Muscle of leg (tissue), 11 donors: ENCODE results near the gene VAMP5. TPM values are rescaled to one million over a fixed set of nuclear protein-coding genes. Genes with fewer than 3 reads are reported as not detected.
"Not testable (repeated sequence)": the region's sequence is repeated elsewhere in the genome, so short reads cannot be mapped to it uniquely, and the experiment has no call there.

Experiments
- DNase-seq: peaks from one replicate; pipeline ENCODE4 v3.0.0; 2013
- H3K27ac ChIP-seq: one replicate; pipeline ENCODE4 v1.5.1; 2013; ENCODE audit warnings: mild to moderate bottlenecking, low read length, control low read depth
- H3K27me3 ChIP-seq: one replicate; pipeline ENCODE4 v1.6.1; 2013; ENCODE audit warnings: low read length; ENCODE audit not compliant: control insufficient read depth, insufficient read depth
- H3K36me3 ChIP-seq: one replicate; pipeline ENCODE4 v1.6.1; 2013; ENCODE audit warnings: low read length; ENCODE audit not compliant: control insufficient read depth, insufficient read depth
- H3K4me1 ChIP-seq: one replicate; pipeline ENCODE4 v1.6.1; 2013; ENCODE audit warnings: low read length; ENCODE audit not compliant: control insufficient read depth, insufficient read depth
- H3K4me3 ChIP-seq: one replicate; pipeline ENCODE4 v1.5.1; 2013; ENCODE audit warnings: low read length, control low read depth
- H3K9me3 ChIP-seq: replicated peaks from 2 replicates; pipeline ENCODE4 v1.6.1; 2013; ENCODE audit warnings: low read depth, low read length; ENCODE audit not compliant: control insufficient read depth
- WGBS: methylation state at CpG from one replicate; pipeline ENCODE4 v1.1.5; 2013; ENCODE audit warnings: missing lambda C conversion rate; ENCODE audit not compliant: insufficient coverage; 5-methylcytosine and 5-hydroxymethylcytosine counted together
- polyA plus RNA-seq, 8 donors: library from polyadenylated mRNA; unstranded; fragments of 120-200 nt; gene quantifications; one replicate each; pipeline versions ENCODE4 v1.2.1 to v1.2.3, GENCODE V29; 2013; ENCODE audit warnings: inconsistent platforms in 1 of 8, low replicate concordance in 1 of 8; ENCODE audit not compliant: insufficient read length in 8 of 8, insufficient read depth in 1 of 8
- total RNA-seq: library from RNA; stranded (reverse); fragments of 120-200 nt; gene quantifications from one replicate; pipeline ENCODE4 v1.2.4, GENCODE V29; 2013

Gene VAMP5
- total and polyA plus RNA-seq, 9 donors, result 18.0 to 56.2 (median 40.1) TPM

DNA sequence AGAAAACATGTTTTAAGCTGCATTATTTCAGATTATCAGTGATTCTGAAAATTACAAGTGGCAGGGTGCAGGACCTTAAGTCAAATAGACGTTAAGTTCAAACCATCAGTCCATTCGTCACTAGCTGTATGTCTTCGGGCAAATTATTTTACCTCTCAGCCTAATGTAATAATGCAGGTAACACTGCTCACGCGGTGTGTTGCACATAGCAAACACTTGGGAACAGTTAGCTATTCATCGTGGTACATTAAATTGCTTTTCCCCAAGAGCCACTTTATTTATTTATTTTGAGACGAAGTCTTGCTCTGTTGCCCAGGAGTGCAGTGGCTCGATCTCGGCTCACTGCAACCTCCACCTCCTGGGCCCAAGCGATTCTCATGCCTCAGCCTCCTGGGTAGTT, 35.1 kb upstream of the VAMP5 start:
- no peaks in the 10 kb centered on the region for H3K27me3 ChIP-seq
- H3K27ac ChIP-seq, result no peak overlapping the region
- peaks cover 6% of the 10 kb centered on the region for H3K4me1 ChIP-seq
- H3K36me3 ChIP-seq, result peaks cover 87% of the 10 kb centered on the region
- no peak for DNase-seq
- no peak overlapping the region for H3K4me3 ChIP-seq
- 87% methylated on average over 6 of the region's 10 CpGs for WGBS
- no peaks in the 10 kb centered on the region for H3K9me3 ChIP-seq

DNA sequence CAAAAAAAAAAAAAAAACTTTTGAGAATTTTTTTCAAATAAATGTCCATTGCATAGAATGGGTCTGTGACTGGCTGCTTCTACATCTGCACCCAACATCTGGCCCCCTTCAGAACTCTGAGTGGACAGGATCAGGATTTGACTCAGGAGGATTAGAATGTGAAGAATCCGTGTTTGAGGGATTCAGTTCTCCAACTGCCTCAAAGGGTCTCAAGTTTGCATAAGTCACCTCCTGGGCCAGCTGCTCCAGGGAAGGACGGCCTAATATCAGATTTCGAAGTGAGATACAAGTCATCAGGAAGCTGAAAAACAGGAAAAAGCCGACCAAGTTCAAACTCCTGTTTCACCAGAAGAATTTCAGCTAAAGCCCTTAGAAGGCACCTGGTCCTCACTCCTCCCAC, 34.4 kb upstream of the VAMP5 start:
- Histone ChIP-seq H3K27me3 (no peaks in the 10 kb centered on the region), H3K4me3 (no peak overlapping the region), H3K27ac (peak overlapping the region; percentile 20), H3K9me3 (no peaks in the 10 kb centered on the region), H3K4me1 (peaks cover 6% of the 10 kb centered on the region), H3K36me3 (peaks cover 87% of the 10 kb centered on the region)
- no peak for DNase-seq
- WGBS, result 24% methylated on average over 4 of the region's 4 CpGs

DNA sequence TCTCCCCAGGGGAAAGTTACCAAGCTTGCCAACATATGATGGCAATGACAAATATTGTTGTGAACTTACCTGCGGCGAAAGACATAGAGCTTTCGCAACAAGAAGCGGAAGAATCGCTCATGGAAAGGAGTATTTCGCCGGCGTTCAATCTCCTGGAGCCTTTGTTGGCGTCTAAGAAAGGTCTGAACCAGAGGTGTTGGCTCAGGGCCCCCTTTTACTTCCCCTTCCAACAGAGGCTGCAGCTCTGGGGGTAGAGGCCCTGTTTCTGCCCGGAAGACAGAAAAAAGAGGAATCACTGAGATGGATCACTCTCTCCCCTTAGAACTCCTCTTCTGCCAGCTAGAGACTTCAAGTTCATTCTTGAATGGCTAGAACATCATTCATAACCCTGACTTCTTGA, 33.7 kb upstream of the VAMP5 start:
- DNase-seq, result no peak
- Histone ChIP-seq H3K9me3 (no peaks in the 10 kb centered on the region), H3K4me3 (no peak overlapping the region), H3K4me1 (peaks cover 6% of the 10 kb centered on the region), H3K27me3 (no peaks in the 10 kb centered on the region), H3K27ac (no peak overlapping the region), H3K36me3 (peaks cover 87% of the 10 kb centered on the region)
- 79% methylated on average over 9 of the region's 10 CpGs for WGBS

DNA sequence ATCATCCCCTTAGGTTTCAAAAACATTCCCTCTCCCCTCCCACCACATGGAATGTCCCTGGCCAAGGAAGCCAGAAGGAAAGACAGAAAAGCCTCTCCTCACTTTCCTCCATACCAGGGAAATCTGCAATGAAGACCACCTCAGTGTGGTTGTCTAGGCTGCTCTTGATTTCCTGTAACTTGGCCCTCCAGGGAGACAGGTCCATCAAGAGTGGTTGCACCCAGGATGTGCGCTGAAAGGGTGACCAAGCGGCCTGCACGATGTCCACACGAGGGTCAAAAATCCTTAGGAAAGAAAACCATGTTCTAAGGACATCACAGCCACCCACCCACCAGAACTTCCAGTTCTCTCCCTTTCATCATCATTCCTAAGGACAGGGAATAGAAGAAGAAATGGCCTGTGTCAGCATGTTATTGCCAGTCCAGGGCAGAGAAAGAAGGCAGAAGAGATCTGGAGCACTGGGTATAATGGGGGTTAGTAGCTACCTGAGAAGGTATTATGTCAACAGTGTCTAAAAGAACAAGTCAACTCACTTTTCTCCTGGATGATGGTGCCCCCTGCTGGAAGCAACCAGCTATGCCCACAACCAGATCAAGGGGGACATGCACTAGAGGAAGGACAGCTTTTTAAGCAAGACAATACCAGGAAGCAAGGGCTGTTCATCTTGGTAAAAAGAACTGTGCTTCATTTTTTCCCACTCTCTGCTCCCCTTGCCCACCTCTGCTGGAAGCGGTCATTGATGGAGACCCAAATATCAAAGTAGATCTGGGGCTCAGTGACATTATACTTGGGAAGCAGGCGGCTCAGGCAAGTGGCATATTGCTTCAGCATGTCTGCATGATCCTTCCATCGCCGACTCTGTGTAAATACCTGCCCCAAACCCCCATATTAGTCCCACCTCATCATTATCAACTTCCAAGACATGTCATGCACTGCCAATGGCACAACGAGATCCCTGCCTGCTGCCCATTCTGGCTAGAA, 32.2 kb upstream of the VAMP5 start:
- DNase-seq, result peak; percentile 84
- H3K27me3 ChIP-seq, result no peaks in the 10 kb centered on the region
- 67% methylated on average over 4 of the region's 9 CpGs for WGBS
- no peak overlapping the region for H3K27ac ChIP-seq
- peaks cover 6% of the 10 kb centered on the region for H3K4me1 ChIP-seq
- peaks cover 82% of the 10 kb centered on the region for H3K36me3 ChIP-seq
- H3K9me3 ChIP-seq, result no peaks in the 10 kb centered on the region
- no peak overlapping the region for H3K4me3 ChIP-seq

DNA sequence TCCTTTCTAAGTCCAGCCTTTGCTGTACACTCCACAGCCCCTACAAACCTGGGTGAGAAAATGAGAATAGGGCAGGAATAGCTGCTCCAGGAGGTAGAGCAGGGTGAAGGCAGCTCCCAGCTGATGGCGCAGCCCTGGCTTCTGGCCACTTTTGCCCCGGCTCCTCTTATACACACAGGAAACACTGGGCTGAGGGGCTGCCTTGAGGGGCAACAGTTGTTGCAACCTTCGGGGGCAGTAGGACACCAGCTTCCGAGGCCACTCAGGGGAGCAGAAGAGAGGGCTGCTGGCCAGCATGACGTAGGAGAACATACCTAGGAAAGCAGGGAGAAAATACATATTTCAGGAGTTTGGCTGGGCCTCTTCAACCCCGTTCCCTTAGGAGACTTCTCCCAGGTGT, 31.0 kb upstream of the VAMP5 start:
- 71% methylated on average over 4 of the region's 6 CpGs for WGBS
- Histone ChIP-seq H3K27ac (no peak overlapping the region), H3K4me1 (peaks cover 6% of the 10 kb centered on the region), H3K4me3 (no peak overlapping the region), H3K36me3 (peaks cover 79% of the 10 kb centered on the region), H3K27me3 (no peaks in the 10 kb centered on the region), H3K9me3 (no peaks in the 10 kb centered on the region)
- DNase-seq, result no peak

DNA sequence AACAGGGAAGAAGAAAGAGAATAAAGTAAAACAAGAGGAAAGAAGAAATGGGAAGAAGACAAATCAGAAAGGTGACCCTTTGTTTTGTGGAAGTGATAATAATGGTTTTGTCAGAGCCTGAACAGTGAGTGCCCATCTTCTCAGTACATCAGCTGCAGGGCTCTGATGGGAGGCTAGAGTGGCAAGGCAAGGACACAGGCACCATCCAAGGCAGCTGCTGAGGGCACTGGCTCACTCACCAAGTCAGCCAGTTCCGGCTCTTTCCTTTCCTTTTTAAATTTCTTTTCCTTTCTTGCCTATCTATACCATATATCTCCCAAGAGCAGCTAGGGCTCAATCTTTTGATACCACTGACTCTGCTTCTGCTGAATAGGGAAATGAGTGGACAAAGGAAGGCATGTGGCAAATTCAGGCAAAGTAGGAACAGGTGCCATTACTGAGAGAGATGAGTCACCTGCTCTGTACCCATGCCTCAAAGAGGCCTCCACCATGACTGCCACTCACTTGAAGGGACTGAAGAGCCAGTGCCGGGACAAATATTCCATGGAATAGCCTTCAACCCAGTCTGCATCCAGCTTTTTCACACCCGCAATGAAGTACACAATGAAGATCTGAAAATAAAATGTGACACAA, 29.1 kb upstream of the VAMP5 start:
- no peak overlapping the region for H3K4me3 ChIP-seq
- WGBS, result no CpG with 5 or more reads among the region's 3 CpGs
- H3K4me1 ChIP-seq, result peaks cover 6% of the 10 kb centered on the region
- H3K36me3 ChIP-seq, result peaks cover 77% of the 10 kb centered on the region
- H3K27me3 ChIP-seq, result no peaks in the 10 kb centered on the region
- no peak for DNase-seq
- no peak overlapping the region for H3K27ac ChIP-seq
- no peaks in the 10 kb centered on the region for H3K9me3 ChIP-seq

DNA sequence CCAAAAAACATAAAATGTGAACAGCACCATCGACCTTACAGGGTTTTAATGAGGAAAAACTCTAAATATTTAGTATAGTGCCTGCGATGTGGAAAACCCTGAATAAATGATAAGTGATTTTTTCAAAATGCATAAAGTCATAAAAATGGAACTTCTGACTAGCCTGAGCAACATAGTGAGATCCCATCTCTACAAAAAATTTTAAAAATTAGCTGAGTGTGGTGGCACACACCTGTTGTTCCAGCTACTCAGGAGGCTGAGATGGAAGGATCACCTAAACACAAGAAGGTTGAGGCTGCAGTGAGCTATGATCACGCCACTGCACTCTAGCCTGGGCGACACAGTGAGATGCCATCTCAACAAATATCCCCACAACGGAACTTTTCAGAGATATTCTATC, 27.1 kb upstream of the VAMP5 start:
- Histone ChIP-seq H3K27ac (no peak overlapping the region), H3K4me1 (peaks cover 14% of the 10 kb centered on the region), H3K9me3 (no peaks in the 10 kb centered on the region), H3K36me3 (peaks cover 58% of the 10 kb centered on the region), H3K27me3 (no peaks in the 10 kb centered on the region), H3K4me3 (no peak overlapping the region)
- DNase-seq, result no peak
- no CpG with 5 or more reads among the region's 5 CpGs for WGBS

DNA sequence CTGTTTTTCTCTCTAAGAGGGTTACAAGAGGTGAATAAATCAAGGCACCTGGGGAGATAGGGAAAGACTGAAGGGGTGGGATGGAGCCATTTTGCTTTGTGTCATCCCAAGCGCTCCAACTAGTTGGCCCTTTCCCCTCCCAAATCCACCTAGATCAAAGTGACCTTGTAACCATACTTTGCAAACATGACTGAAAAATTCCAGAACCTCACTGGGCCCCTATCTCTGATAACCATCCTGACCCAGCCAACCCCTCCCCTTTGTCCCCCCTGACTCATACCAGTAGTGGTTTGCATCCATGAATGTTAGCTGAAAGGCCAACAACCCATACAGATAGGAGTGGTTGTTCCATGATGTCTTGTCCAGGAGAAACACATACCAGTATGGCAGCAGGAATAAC, 26.1 kb upstream of the VAMP5 start:
- DNase-seq, result no peak
- H3K36me3 ChIP-seq, result peaks cover 48% of the 10 kb centered on the region
- no peaks in the 10 kb centered on the region for H3K27me3 ChIP-seq
- no peaks in the 10 kb centered on the region for H3K9me3 ChIP-seq
- no CpG with 5 or more reads among the region's 1 CpG for WGBS
- no peak overlapping the region for H3K4me3 ChIP-seq
- H3K4me1 ChIP-seq, result peaks cover 15% of the 10 kb centered on the region
- no peak overlapping the region for H3K27ac ChIP-seq

DNA sequence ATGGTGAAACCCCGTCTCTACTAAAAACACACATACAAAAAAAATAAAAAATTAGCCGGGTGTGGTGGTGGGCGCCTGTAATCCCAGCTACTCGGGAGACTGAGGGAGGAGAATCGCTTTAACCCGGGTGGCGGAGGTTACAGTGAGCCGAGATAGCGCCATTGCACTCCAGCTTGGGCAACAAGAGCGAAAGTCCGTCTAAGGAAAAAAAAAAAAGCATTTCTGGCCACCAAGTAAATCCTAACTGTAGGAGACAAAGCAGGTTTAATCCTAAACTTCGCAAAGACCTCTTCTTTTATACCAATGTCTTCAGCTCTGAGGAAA, 23.9 kb upstream of the VAMP5 start:
- not testable (repeated sequence) for H3K27me3 ChIP-seq, H3K9me3 ChIP-seq, DNase-seq, H3K27ac ChIP-seq
- Histone ChIP-seq H3K36me3 (peaks cover 27% of the 10 kb centered on the region), H3K4me3 (peak overlapping the region; percentile 82), H3K4me1 (peaks cover 15% of the 10 kb centered on the region)
- WGBS, result 90% methylated on average over 10 of the region's 12 CpGs

DNA sequence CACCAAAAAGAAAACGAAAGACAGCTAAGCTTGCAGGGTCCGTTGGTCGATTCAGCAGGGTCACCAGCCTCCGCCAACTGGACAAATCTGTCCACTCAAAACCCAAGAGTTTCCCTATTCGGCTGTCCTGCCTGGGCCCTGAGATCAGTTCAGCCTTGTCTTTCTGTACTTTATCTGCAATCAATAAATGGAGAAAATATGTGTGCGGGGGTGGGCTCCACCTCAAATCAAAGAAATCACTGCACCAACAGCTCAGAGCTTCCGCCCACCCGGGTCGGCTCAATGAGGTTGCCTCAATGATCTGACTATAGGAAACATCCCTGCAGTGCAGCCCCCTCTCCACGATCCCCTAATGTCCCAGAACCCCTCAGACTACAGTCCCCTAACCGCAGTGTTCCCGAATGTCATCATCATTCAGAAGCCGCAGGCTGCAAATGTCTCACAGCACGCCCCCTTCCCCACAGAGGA, 23.4 kb upstream of the VAMP5 start:
- no peaks in the 10 kb centered on the region for H3K9me3 ChIP-seq
- H3K27me3 ChIP-seq, result no peaks in the 10 kb centered on the region
- peaks cover 15% of the 10 kb centered on the region for H3K4me1 ChIP-seq
- peak overlapping the region; percentile 71 for H3K27ac ChIP-seq
- DNase-seq, result no peak
- H3K36me3 ChIP-seq, result peaks cover 24% of the 10 kb centered on the region
- H3K4me3 ChIP-seq, result peak overlapping the region; percentile 82
- WGBS, result 0% methylated on average over 9 of the region's 14 CpGs
